CD4-positive, alpha-beta T cell treated with Interleukin-10 for 1 hour (primary cell): ENCODE results near the gene NIPAL3.
"Not testable (repeated sequence)": the region's sequence is repeated elsewhere in the genome, so short reads cannot be mapped to it uniquely, and the experiment has no call there.

Experiments used
- DNase-seq: peaks from one replicate; pipeline ENCODE4 v3.0.0-alpha.2; 2020

Gene NIPAL3

DNA sequence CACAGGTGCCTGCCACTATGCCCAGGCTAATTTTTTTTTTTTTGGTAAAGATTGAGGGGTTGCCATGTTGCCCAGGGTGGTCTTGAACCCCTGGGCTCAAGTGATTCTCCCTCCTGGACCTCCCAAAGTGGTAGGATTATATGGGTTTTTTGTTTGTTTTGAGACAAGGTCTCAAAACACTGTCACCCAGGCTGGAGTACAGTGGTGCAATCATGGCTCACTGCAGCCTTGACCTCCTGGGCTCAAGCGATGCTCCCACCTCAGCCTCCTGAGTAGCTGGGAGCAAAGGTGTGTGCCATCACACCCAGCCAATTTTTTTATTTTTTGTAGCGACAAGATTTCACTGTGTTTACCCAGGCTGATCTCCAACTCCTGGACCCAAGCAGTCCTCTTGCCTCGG, 78.2 kb downstream of the NIPAL3 start:
- DNase-seq: no peak

DNA sequence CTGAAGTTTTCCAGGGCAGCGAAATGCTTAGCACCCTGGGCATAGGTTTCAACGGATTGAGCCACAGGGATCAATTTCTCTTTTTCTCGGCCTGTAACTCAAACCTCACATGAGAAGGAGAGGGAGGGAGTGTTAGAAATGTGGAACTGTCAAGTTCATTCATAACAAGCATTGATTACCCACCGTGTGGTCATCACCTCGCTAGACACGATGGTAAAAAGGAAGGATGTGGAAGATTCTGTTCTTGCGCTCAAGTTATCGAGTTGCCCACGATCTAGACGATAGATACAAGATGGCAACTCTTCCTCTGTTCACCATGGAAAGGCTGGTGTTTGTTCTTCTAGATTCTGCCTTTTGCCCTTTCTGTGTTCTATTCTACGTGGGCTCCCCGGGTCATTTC, 83.0 kb downstream of the NIPAL3 start:
- DNase-seq: no peak

DNA sequence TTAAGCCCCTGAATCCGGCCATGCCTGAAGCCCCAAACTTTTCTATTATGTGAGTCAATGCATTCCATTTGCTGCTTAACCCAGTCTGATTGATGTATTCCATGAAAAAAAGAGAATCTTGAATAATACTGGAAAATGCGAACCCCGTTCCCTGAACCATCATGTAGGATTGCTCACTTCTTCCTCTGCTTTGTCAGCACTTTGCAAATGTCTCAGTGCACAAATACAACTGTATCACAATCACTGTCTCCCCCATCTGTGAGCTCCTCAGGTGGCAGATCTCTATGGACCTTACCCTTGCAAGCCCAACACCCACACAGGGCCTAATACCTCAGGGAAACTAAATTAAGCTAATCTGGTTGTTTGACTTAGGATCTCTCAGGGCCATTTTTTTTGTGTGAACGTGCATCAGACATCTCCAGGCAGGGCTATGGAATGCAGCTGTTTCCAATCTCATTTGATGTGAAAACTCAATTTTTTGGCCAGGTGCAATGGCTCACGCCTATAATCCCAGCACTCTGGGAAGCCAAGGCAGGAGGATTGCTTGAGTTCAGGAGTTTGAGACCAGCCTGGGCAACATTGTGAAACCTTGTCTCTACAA, 84.9 kb downstream of the NIPAL3 start:
- DNase-seq: no peak

DNA sequence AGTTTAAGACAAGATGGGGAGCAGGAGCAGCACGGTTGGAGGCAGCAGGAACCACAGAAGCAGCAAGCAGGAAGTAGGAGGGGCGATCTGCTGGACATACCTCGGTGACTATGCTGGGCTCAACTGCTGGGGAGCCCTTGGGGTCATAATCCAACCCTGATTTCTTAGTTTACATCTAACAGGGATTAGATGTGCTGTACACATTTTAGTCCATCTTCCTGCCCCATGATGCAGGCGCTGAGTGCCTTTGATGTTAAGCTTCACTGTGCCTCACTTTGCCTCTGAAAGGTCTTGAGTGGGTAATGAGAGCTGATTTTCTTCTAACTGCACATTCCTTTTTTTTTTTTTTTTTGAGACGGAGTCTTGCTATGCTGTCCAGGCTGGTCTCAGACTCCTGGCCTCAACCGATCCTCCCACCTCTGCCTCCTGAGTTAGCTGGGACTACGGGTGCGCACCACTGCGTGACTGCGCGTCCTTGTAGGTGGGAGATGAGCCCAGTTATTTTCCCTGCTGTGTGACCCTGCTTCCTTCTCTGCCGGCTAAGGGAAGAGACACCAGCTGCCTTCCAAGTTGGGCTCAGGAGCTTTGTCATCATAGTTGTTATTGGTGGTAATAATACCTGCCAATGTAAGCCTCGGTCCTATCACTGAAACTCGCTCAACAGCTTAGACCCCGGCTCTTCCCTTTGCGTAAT, 85.9 kb downstream of the NIPAL3 start:
- peak; percentile 48 for DNase-seq

DNA sequence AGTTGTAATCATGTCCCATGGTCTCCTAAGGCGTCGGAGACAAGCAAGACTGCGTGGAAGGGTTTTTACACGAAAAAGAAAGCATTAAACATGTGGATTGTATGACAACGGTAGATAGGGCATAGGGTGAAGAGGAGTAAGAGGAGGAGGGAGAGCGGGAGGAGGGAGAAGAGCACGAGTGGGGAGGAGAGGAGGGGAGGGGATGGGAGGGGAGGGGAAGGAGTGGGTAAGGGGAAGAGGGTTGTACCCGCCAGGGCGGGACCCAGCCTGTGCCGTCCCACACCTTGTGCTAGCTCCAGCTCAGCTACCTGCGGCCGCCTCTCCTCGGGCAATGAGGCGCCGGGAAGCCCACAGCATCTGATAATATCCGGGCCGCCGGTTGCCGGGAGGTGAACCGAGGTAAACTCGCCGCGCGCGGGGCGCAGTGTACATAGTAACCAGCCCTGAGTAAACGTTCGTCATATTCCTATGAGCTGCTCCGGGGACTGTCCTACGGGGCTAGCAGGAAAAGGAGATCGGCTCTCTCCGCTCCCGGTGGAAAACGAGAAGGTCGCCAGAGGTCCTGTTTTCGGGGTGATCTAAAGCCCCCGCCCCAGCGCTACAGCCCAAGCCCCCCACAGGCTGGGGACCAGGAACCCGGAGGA, 86.6 kb downstream of the NIPAL3 start:
- peak; percentile 88 for DNase-seq

DNA sequence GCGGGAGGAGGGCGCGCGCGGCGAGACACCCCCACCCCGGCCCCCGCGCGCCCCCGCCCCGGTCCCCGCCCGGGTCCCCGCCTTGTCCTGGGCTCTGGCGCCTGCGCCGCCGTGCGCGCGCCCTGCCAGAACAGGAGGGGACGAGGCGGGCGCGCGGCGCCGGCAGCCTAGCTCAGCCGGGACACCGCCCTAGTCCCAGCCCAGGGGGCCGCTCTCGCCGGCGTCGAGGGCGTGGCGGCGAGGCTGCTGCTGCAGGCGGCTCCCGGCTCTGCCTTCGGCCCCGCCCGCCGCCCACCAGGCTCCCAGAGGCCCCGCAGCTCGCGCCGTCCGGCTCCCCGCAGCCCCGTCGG, 87.1 kb downstream of the NIPAL3 start, which contains the start of gene RCAN3:
Gene RCAN3, plus strand, starts transcription at position 128 of the 350 bp plus-strand sequence. CDS start 11,537 bp downstream, outside the sequence.
- DNase-seq: peak; percentile 89

DNA sequence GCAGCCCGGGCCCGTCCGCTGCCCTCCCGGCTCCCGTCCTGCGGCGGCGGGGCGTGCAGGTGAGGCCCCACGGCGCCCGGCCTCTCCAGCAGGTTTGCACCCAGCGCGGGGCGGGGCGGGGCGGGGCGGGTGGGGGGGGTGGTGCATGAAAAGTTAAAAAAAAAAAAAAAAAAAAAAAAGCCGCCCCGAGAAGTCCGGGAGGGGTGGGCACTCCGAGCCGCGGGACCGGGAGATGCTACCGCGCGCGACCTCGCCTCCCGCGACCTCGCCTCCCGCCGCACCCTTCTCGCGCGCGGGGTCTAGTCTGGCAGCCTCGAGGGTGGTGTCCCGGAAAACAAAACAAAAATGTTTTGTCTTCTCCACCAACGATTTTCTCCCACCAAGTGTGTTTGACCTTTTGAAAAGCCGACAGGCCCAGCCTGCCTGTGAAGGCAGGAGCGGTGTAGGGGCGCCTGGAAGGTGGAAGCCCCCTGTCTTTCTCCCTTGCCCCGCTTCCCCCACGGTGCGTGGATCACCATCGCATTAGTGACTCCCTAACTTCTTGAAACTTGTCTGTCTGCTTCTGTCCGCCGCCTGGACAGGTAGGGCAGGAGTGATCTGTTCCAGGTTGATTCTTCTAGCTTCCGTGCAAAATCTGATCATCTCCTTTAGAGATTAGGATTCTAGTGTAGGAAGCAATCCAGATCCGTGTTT, 87.6 kb downstream of the NIPAL3 start:
- DNase-seq: no peak

DNA sequence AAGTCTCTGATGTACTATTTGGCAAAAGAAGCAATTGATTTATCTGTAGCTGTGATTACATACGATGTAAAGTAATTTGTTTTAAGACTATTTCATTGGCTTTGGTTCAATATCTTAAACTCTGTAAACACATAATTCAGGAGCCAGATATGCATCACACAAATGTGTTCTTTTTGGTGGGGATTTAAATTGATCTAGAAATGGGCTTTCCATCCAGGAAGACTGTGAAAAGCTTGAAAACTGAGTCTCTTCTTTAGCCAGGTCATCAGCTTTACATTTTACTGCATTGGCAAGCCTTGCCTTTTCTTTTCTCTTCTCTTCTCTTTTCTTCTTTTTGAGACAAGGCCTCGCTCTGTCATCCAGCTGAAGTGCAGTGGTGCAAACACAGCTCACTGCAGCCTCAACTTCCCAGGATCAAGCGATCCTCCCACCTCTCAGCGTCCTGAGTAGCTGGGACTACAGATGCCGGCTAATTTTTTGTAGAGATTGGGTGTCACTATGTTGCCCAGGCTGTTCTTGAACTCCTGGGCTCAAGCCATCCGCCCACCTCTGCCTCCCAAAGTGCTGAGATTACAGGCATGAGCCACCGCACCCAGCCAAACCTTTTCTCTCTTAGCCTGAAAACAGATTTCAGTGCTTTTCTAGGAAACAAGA, 88.4 kb downstream of the NIPAL3 start:
- no peak for DNase-seq

DNA sequence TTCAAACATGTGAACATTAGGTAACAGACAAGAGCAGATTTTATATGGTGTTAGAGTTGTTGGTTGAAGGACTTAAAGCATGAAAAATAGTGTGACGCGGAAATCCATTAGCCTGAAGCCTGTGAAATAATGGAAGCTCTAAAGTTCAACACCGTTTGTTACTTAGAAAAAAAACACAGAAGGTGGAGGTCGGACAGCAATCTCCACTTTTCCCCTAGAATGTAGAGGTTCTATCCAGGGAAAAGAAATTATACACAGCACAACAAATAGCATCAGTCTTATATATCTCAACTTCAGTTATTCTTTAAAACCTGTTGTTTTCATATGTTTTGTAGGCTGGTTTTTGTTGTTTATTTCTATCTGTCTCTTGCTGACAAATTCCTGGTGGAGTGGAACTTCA, 89.0 kb downstream of the NIPAL3 start:
- no peak for DNase-seq

DNA sequence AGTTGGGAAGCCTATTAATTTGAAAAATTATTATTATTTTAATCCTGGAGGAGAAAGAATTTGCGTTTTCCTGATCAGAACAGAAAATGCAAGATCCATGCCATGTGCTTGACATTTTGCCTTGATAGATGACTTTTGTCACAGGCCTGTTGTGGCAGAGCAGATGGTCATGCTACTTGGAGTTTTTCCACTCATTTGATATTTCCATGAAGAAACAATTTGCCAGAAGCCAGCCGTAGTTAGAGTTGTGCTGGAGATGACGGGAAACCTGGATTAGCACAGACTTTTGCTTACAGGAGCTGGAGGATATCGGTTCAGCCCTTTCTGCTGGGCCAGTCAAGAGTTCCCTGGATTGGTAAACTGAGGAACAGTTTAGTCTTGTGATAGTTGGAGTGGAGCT, 90.2 kb downstream of the NIPAL3 start:
- no peak for DNase-seq

DNA sequence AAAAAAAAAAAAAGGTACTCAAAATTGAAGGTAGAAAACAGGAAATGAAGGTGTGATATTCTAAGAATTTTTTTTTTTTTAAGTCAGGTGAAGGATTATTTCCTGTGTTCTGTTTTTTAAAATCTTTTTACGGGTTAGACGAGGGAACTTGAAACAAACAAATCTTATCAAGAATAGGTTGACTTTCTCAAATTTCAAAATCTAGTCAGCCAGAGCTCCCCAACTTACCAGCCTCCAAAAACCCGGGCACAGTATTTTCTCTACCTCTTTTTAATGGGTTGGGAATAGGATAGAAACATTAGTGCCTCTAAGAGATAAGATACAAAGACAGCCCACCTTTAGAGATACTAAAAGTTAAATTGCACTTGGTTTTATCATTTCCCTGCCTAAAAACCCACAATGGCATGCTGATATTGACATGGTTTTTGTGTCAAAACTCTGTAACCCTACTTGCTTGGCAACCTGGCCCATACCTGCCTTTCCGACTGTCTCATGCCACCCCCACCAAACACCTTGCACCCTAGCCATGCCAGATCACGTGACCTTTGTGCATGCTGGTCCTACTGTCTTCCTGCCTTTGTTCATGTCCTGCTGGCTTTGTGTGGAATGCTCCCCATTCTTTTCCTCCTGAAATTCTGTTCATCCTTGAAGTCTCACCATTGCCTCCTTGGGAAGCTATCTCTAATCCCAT, 91.2 kb downstream of the NIPAL3 start:
- peak; percentile 57 for DNase-seq

DNA sequence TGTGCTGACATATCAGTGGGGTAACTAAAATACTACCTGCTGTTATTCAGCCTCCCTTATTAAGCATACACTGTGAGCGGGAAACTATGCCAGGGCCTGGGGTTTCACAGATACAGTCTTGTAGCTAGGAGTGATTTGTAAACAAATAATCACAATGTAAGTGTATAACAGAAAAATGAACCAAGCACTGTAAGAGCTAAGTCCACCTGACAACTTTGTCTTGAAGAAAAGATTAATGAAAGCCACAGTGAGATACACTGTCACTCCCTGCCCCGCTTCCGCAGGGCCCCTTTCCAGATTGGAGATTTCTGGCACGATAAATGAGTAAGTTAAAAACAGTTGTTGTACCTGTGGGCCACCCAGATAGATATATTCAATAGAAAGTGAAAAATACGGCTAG, 91.8 kb downstream of the NIPAL3 start:
- DNase-seq: peak; percentile 63

DNA sequence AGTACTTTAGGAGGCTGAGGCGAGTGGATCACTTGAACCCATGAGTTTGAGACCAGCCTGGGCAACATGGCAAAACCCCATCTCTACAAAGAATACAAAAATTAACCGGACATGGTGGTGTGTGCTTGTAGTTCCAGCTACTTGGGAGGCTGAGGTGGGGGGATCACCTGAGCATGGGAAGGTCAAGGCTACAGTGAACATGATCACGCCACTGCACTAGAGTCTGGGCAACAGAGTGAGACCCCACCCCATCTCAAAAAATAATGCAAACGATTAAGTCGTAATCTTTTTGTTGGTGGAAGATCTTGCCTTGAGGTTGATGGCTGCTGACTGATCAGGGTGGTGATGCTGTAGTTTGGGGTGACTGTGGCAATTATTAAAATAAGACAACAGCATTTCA, 93.3 kb downstream of the NIPAL3 start:
- no peak for DNase-seq

DNA sequence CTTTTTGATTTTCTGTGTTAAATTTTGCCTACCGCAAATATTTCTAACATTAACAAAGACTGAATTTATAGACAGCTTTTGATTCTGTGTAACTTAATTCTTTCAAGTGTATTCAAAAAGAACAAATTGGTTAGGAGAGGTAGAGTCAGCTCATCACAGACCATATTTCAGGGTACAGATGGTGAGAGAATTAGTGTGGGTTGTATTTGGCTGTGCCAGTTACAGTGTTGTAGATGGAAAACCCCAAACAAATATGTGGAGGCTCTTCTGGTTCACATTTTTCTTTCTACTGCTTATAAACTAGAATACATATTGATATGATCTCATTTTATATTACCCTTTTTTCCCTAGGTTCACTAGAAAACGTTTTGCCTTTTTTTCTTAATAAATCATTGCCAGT, 98.1 kb downstream of the NIPAL3 start:
- no peak for DNase-seq

DNA sequence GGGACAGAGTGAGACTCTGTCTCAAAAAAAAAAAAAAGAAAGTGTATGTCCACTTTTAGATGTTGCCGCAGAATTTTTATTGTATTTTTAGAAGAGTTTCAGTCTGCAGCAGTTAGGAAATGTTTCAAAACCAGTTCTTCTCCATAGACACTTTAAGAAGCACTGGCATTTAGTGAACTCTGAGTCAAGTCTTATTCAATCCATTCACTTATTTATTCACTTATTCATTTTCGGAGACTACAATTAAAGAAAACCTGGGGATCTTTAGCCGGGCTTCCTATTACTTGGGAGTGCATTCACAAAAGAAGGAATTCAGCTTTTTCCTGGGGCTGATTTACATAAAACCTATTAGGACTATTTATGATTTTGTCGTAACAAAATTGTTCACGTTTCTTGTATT, 99.3 kb downstream of the NIPAL3 start:
- DNase-seq: no peak

DNA sequence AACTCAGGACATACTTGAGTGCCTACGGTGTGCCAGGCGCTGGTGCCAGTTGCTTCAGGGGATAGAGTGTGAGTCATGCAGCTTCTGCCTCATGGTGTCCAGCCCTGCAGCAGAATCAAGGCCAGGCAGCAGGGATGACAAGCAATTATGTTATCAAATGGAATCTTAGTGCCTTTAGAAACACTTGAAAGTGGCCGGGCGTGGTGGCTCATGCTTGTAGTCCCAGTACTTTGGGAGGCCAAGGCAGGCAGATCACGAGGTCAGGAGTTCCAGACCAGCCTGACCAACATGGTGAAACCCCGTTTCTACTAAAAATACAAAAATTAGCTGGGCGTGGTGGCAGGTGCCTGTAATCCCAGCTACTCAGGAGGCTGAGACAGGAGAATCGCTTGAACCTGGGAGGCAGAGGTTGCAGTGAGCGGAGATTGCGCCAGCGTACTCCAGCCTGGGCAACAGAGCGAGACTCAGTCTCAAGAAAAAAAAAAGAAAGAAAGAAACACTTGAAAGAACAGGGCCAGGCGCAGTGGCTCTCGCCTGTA, 100.1 kb downstream of the NIPAL3 start:
- not testable (repeated sequence) for DNase-seq

DNA sequence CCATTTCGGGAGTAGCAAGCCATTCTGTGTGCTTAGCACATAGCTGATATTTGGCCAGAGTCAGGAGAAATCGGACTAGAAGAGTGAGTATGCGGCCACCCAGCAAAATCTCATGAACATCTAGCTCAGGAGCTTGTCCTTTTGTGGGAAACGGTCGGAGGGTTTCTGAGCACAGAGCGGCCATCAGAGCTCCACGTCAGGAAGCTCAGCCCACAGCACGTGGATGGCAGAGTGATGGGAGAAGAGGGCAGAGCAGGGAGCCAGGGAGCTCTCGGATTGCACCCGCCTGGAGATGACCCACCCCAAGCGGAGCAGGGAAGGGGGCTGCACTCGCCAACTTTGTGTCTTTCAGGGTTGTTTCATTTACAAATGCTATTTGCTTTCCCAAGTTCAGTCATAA, 100.9 kb downstream of the NIPAL3 start:
- DNase-seq: no peak

DNA sequence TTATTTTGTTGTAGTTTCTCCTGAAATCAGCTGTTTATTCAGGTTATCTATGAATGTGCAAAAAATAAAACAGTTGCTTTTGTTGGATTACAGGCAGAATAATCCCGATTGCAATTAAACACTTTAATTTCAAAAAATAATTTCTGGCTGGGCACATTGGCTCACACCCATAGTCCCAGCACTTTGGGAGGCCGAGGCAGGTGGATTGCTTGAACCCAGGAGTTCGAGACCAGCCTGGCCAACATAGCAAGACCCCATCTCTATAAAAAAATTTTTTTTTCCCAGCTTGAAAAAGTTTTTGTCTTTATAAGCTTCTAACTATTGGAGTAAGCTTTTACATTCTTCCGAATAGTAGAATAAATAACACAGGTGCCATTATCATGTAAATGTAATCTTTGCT, 102.3 kb downstream of the NIPAL3 start:
- no peak for DNase-seq

DNA sequence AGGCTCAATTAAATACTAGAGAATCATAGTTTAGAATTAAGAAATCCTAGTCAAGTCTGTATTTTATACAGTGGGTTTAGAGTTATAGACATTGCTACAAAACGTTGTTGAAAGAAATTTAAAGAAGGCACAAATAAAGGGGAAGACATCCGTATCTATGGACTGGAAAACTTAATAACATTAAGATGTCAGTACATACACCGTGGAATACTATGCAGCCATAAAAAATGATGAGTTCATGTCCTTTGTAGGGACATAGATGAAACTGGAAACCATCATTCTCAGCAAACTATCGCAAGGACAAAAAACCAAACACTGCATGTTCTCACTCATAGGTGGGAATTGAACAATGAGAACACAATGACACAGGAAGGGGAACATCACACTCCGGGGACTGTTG, 104.7 kb downstream of the NIPAL3 start:
- not testable (repeated sequence) for DNase-seq
